ENCODE measurements around the gene TAF15.
A peak's percentile ranks its signal among the peaks of the same experiment; 100 is the strongest.

Gene TAF15

DNA sequence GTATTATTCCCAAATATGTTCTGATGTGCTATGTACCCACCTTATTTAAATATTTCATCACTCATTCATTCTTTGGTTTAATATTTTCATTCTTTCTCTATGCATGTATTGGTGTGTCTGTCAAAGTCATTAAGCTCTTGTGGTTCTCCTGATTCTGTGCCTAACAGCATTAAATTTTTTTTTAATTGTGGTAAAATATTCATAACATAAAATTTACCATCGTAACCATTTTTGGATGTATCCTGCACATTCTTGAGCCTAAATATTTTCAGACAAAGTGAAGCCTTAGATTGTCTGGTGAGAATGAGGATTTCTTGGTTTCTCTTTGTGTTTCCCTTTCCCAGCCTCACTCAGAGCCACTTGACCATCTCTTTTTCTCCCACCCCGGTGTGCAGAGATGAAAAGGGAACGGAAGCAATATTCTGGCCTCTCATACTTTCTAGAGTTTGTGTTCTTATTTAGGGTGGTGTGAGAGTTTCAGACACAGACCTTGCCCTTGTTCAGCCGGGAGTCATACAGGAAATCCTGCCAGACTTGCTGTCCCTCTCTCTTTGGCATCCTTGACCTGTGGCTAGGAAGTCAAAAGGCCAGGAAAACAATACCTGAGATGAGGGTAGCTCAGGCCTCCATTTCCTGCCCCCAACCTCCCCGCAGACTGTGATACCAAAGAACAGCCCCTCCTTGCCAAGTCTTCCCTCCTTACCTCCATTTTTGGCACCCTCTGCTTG is 66.0 kb downstream of the TAF15 start:
- peak; percentile 45 for DNase-seq

DNA sequence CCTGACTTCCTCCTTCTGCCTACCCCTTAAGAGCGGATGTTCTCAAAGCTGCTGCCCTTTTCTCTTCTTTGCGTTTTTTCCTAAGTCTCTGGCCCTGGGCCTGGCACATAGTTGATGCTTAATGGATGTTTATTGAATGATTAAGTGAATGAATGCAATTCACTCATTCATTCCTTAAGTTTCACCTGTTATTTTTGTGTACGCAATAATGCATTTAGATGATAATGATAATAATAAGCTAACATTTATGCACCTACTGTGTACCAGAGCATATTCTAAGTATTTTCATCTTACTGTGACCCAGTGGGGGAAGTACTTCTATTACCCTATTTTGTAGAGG is 66.5 kb downstream of the TAF15 start:
- DNase-seq, result no peak

DNA sequence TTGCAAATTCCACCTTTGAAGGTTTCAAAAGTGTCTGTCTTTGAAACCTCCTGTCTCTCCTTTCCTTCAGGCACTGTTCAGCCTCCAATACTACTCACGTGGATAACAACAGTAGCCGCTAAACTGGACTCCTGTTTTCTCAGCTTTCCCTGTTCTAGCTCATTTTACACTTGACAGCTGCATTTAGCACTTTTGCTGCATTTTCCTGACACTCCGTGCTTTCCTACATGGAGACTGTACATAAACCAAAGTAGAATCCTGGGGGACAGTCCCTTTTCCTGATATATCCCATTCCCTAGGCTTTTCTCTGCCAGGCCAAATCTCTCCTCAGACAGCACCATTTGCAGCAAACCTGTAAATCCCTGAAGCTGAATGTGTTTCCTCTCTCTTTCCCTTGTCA is 67.2 kb downstream of the TAF15 start:
- DNase-seq, result no peak

DNA sequence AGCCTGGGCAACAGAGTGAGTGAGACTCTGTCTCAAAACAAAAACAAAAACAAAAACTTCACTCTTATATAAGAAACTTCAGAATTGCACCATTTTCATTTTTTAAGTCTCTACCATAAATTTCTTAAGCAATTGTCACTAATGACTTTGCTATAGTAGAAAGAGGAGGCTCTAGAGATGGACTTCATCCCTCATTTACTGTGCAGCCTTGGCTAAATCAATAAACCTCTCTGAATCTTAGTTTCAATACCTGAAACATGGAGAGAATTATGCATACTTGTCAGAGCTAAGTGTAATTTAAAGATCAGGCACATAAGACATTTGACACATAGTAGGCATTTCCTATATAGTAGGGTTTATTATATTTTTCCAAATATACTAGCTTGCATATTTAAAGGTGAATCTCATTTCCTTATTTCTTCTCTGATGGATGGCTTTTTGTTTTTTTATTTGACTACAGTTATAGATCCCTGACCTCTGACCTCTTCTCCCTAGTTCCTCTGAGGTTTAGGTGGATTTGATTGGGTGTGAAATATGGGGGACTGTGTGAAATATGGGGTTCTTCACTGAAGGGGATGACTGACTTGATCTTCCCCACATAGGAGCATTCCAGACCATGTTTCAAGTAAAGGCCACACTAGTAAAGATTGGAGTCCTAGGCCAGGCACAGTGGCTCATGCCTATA is 68.2 kb downstream of the TAF15 start:
- DNase-seq, result no peak

DNA sequence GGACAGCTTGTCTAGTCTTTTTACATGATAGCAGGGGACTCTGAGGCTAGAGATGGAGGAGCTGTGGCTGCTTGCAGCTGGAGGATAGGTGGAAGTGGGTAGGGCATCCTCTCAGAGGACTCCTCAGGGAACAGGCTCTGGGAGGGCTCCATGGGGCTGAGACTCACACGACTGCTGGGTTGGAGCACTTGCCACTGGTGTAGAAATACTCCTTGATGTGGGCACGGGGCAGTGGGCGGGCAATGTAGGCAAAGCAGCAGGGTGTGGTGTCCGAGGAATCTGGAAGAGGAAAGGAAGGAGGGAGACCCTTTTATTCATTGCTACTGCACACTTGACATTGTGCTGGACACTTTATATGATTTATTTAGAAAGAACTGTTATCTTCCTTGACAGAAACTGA is 69.1 kb downstream of the TAF15 start:
- peak; percentile 22 for DNase-seq

DNA sequence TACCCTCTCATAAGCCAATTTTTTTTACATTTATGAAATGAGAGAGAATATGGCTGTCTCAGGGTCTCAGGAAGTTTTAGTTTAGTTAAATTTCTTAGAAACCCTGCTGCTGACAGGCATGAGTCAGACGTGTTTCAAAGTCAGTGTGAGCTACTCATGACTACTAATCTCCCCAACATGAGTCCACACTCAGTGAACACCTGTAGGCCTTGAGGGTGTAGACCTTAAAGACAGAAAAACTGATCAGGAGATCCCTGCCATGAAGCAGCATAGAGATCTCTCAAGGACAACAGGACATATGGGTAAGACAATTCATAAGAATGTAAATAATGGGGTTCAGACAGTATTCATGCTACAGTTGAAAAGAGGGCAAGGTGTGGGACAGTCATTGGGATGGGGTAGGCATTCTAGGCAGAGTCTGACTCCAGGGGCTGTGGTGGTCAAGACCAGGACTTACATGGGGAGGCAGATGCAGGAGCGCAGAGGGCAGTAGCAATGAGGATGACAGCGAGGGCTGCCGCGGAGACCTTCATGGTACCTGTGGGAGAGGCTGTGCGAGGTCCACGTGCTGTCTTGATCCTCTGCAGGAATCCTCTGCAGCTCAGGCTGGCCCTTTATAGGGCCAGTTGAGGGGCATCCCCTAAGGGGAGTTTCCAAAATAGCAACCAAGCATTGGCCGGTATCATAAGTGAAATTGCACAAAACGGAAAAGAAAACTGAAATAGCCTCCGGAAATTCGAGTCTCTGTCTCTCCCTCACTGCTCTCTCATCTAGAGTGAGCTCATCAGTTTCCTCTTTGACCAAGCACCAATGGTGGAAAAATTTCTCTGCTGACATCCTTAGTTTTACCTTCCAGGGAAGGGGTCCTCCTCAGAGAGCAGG is 70.7 kb downstream of the TAF15 start, which contains the start of gene CCL5:
CCL5 (minus strand) TSS at position 588 of the 882 bp plus-strand sequence.
- peak; percentile 69 for DNase-seq

DNA sequence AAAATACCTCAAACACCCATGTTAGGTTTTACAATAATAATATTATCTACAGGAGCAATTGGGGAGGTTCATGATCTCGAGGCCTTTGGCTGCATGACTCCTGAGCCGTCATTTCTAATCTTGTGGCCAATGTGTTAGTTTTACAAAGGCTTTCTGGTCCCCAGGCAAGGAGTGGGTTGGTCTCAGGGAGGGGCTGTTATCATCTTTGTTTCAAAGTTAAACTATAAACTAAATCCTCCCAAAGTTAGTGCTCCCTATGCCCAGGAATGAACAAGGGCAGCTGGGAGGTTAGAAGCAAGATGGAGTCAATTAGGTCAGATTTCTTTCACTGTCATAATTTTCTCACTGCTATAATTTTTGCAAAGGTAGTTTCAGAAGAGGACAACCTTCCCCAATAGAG is 80.0 kb downstream of the TAF15 start:
- peak; percentile 42 for DNase-seq

DNA sequence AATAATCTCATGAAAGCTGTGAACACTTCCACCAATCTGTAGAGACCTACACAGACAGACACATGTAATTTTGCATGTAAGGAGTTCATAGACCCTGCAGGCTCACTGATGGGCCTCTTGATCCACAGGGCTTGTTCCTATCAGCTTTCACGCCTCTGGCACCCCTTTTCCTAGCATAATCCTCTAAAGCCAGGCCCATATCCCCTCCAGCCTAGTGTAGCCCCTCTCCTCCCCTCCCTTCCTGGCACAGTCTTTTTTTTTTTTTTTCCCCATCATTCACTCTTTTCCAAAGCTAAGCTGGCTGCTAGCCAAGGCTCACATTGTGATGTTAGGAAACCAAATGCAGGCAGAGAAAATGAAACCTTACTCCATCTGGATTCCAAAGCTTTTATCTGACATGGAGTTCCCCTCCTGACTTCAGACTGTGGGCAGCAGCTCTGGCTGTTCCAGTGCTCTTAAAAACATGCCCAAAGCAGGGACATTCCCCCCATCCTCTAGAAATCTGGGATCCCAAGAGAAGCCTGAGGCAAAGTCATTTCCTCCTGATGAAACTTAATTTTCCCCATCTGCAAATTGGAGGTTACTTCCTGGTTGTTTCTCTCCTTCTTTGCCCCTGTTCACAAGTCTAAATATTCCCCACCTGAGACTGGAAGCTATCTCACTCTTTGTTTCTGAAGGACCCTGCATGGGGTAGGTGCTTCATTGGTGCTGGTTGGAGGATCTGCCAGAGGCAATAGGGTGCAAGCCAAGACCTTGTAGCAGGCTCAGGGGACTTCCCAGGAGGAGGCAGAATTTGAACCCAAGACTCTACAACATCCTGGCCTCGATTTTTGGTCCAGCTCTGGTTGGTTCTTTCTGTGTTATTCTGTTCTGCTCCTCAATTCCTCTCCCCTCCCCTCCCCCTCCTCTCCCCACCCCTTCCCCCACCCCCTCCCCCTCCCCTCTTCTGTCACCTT is 80.8 kb downstream of the TAF15 start:
- no peak for DNase-seq

DNA sequence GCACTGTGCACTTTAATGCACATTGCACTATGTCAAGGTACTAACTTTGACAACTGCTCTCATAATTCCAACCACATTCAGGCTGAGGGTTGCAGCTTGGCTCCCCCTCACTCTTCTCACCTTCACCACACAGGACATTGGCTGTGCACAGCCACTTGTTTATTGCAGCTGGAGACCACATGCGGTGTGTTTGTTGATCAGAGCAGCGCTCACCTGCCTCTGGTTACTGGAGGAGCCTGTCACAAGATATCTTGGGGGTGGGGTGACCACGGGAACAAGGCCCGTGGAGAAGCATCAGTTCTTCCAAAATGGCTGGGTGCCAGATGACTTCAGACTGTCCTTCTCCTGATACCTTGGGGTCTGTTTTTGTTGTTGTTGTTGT is 81.5 kb downstream of the TAF15 start:
- DNase-seq, result peak; percentile 84

DNA sequence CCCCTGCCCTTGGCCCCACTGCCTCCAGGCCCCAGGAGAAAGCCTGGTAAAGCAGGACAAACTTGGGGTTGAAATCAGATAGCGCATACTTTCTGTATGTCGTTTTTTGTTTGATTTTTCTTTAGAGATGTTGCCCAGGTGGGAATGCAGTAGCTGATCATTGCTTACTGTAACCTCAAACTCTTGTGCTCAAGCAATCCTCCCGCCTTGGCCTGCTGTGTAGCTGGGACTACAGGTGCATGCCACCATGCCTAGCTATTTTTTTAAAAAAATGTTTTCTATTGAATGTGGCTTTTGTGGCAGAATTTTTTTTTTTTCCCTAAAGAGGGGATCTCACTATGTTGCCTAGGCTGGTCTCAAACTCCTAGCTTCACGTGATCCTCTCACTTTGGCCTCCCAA is 82.0 kb downstream of the TAF15 start:
- DNase-seq, result peak; percentile 33

DNA sequence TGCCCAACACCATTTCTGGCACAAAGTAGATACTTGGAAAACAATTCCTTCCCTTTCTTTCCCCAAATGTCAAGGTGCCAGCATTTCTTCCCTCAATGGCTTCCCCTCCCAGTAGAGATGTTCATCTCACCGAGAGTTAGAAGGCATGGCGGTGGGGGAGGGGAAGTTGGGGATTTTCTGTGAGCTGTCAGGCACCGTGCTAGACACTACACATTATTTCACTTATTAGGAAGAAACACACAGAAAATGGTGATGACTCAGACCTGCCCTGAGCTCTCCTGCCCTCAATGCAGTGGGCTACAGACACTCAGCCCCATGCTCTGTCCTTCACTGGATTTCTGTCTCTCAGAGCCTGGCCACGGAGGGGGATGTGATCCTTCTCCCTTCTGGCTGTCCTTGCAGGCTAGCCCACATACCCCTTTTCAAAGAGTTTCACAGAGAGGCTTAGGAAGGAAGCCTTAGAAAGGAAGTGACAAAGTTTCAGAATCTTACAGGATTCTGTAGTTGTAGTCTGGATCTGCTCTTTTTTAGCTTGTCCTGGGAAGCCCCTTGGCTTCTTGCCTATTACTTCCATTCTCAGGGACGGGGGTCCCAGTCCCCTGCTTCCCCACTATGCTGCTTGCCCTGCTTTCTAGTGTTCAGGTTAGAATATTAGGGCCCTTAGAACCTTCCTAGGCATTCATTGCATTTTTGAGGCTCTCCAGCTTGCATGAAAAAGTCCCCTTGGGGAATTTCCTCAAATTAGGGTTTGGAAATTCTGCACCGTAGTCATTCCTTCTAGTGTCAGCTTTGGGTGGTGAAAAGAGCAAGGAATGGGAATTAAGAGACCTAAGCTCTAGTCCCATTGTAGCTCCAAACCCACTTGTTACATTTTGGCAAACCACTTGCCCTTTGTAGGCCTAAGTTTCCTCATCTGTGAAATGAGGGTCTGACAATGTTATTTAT is 83.1 kb downstream of the TAF15 start:
- peak; percentile 56 for DNase-seq

DNA sequence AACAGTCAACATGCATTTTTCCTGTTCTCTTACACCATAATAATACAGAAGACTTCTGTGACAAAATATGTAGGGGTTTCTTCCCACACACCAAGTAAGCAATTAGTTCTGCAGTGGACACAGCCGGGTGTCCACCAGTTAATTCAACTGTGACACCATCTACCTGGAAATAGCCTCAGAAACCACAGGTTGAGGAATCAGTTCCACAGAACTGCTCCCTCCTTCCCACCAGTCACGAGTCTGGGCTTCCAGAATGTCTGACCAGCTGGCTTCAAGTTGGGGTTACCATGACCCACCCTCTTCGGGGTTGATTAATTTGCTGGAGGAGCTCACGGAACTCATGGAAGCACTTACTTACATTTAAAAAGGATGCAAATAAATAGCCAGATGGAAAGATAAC is 84.5 kb downstream of the TAF15 start:
- no peak for DNase-seq

DNA sequence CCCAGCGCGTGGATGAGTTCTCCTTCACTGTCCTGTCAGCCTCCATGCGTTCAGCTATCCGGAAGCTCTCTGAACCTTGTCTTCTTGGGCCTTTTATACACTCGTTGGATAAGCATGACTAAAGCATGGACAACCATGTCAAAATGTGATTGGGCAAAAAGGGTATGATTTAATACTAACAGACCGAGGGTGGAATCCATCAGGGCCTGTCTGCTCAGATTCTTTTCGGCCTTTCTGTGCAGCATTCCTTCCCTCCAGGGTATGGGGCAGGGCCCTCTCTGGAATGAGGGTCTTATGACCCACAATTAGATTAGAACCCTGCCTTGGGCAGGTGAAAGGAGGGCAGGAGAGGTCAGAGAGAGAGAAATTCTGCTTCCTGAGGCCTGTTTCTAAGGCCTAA is 84.9 kb downstream of the TAF15 start:
- no peak for DNase-seq

DNA sequence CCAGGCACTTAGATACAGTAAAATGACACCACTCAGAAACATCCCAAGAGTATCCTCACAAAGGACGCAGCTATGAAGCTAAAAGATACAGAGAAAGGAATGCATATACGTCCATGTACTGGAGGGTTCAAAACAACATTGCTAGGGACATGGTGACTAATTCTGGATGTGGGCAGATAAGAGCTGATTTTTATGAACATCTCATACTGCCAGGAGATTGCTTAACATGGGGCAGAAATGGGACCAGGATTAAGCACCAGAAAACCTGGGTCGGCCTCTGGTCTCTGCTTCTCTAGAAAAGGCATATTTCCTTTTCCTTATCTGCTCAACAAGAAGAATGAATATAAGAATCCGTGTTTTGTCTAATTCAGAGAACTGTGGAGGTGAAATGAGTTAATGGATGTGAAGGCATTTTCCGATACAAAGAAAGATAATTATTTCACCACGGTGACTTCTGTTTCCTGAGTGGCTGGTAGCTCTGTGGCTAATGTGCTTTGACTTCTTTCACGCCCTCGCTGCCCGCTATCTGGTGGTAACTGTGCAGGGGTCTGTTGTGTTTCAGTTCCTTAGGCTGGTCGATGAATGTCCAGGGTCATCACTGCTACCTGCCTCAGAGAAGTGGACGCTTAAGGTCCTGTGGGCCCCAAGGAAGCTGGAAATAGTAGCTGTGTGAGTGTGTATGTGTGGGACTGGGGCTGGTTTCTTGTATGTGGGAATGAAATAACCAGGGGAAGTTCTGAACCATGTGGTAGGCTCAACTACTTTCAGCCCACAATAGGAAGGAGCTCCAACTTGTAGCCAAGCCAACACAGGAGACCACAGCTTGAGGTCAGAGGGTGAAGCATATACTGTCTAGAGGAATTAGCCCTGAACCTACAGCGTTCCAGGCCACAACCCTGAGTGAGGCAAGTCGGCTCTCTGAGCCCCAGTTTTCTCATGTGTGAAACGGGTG is 86.6 kb downstream of the TAF15 start:
- peak; percentile 59 for DNase-seq
